A172 (cell line): Measurements from ENCODE around the gene TAPBPL. TPM values are rescaled to one million over a fixed set of nuclear protein-coding genes. Genes with fewer than 3 reads are reported as not detected.
"Not testable (repeated sequence)": the region's sequence is repeated elsewhere in the genome, so short reads cannot be mapped to it uniquely, and the experiment has no call there.

Source experiments
- DNase-seq: peaks from one replicate; pipeline ENCODE4 v3.0.0-alpha.2; 2015; ENCODE audit warnings: low spot score
- total RNA-seq: library from RNA; depleted of rRNA; stranded (reverse); fragments of >200 nt; shearing (Covaris generic); gene quantifications from 2 replicates; pipeline ENCODE4 v1.2.3, GENCODE V29; 2014; rRNA removed

TAPBPL gene, protein sequence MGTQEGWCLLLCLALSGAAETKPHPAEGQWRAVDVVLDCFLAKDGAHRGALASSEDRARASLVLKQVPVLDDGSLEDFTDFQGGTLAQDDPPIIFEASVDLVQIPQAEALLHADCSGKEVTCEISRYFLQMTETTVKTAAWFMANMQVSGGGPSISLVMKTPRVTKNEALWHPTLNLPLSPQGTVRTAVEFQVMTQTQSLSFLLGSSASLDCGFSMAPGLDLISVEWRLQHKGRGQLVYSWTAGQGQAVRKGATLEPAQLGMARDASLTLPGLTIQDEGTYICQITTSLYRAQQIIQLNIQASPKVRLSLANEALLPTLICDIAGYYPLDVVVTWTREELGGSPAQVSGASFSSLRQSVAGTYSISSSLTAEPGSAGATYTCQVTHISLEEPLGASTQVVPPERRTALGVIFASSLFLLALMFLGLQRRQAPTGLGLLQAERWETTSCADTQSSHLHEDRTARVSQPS
- total RNA-seq, result 2.6 and 3.4 TPM in 2 replicates

DNA sequence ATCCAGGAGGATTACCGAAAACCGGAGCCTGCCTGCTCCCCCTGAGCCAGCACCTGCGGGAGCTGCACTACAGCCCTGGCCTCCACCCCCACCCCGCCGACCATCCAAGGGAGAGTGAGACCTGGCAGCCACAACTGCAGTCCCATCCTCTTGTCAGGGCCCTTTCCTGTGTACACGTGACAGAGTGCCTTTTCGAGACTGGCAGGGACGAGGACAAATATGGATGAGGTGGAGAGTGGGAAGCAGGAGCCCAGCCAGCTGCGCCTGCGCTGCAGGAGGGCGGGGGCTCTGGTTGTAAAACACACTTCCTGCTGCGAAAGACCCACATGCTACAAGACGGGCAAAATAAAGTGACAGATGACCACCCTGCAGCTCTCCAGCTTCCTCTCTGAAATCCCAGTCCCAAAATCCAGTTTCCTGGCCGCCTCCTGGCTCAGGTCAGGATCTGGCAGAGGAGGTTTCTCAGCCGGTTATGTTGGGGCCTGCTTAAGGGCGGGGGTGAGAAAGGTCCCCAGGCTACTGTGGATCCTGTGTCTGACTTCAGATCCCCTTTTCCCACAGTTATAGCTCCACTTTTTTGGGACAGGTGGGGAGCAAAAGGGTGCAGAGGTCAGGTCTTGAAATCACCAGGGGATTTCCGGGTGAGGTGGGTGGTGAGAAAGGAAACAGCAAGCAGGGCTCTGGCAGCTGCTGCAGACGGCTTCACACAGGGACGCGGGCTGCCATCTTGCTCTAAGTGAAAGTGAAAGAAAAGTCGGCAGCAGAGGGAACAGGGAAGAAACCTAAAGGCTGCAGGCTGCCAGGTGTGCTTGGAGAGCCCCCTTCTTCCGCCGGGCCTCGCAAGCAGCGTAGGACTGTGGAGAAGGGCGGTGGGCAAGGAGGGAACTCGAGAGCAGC, at the start of gene TAPBPL:
TSS of gene TAPBPL (plus strand) at position 695 of the 897 bp plus-strand sequence. CDS start 207 bp downstream, outside the sequence.
- peak; percentile 67 for DNase-seq

DNA sequence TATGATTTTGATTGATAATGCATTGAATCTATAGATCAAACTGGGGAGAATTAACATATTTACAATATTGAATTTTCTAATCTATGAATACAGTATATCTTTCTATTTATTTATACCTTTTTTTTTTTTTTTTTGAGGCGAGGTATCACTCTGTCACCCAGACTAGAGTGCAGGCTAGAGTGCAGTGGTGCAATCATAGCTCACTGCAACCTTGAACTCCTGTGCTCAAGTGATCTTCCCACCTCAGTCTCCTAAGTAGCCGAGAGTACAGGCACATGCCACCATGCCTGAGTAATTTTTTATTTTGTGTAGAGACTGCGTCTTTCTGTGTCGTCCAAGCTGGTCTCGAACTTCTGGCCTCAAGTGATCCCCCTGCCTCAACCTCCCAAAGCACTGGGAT, 47.5 kb upstream of the TAPBPL start:
- DNase-seq, result no peak

DNA sequence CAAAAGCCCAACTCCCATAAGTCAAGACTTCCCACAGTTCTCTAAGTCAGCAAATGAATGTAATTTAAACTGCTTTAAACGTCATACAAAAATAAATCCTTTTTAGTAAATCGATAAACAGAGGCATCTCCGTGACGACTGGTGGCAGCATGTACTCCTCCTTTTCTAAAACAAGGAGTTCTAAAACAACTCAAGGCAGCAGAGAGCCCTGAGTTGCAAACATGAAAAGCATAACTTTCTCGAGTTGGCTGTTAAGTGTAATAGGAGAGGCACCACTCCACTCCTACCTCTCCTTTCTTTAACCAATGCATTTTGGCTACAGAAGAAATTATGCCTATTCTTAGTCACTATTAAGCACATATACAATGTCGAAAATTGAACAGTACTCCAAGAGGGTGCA, 45.9 kb upstream of the TAPBPL start:
- no peak for DNase-seq

DNA sequence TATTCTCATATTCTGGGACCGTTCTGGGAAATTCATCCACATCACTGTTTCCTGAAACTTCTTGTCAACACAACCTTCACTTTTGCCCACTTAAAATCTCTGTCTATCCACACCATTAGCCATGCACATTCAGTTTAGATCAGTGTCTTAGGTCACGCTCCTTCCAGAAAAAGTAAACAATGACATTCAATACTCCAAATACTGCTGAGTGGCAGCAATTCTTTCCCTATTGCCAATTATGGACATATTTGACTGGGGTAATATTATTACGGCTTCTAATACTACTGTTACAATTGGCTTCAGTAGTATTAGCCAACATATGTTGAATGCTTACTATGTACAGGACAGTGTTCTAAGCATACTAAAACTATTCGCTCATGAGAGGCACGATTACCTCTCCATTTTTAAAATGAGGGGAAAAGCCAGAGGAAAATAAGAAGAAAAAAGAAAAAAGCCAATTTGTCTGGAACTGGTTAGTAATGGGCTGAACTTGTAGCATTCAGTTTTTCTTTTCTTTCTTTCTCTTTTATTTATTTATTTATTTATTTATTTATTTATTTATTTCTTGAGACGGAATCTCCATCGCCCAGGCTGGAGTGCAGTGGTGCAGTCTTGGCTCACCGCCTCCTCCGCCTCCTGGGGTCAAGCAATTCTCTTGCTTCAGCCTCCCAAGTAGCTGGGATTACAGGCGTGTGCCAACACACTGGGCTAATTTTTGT, 44.4 kb upstream of the TAPBPL start:
- DNase-seq, result no peak

DNA sequence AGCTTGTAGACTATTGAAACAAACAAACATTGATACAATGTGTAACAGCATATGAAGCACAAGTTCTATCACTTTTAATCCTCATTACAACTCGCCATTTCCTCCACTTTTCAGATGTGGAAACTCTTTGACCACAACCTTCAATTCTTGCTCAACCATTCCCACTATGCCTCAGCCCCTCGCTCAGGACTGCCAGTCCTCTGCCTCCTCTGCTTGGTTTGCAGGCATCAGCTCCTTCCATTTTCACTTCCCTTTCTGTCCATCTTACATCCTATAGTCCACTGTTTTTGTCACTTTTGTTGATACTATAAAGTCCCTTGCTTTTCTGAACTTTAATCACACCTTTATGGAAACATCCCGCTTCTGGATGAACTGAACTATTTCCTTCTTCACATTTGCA, 35.2 kb upstream of the TAPBPL start:
- no peak for DNase-seq

DNA sequence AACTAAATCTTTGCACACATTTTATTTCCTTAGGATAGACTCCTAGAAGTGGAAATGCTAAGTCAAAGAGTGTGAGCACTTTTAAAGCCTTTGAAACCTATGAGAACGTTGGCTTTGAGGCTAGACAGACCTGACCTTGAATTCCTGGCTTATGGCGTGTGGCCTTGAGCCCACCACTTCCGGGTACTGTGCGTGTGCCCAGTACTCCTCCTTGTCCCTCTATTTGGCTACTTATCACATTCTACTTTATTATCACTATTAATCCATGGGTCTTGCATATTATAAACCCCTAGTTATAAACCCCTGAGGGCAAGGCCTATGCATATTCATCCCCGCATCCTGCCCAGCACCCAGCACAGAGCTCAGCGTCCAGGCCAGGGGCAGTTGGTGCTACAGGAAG, 33.0 kb upstream of the TAPBPL start:
- no peak for DNase-seq

DNA sequence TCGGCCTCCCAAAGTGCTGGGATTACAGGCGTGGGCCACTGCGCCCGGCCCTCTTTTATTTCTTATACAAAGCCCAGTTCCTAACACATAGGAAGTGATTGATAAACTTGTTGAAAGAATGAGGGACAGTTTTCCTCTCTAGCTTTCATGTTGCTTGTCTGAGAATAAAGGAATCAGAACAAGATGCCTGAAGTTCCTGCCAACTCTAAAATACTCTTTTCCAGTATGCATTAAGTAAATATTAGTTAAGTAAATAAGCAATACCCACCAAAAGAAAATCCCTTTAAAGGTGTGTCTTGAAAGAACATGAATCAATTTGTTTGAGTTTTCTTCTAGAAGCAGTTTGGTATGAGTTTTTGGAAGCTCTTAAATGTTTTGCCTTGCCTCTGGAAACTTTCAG, 31.5 kb upstream of the TAPBPL start:
- DNase-seq, result no peak

DNA sequence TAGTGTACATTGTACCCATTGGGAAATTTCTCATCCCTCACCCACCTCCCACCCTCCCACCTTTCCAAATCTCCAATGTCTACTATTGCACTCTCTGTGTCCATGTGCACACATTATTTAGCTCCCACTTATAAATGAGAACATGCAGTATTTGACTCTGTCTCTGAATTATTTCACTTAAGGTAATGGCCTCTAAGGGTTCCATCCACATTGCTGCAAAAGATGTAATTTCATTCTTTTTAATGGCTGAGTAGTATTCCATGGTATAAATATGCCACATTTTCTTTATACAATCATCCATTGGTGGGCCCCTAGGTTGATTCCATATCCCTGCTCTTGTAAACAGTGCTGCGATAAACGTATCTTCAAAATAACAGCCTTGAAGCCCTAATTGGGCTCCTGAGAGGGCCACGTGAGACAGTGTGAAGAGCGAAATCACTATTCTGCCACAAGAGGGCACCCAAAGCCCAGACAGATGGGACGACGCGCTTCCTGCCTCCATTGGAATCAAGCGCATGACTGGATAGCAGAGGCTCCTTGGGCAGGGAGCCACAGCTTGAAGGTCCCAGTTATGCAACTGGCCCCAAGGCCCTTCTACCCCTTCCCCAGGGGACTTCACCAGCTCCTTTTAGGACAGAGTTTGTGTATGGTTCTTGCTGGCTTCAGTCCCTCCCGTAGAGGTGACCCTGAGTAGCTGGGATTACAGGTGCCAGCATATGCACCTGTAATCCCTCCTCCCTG, 28.4 kb upstream of the TAPBPL start:
- peak; percentile 84 for DNase-seq

DNA sequence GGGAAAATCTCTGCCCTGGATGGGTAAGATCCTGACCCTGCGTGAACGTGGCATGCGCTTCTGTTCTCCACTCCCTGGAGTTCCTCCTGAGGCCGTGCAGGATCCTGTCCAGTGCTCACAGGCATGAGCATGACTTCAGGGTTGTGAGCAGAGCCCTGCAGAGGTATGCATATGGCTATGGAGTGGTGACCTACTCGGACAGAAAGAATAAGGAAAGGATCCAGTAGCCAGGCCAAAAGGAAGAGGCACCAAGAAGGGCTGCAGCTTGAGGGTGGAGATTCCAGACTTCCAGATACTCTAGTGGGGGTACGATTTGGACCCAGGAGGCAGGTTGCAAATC, 27.9 kb upstream of the TAPBPL start:
- DNase-seq, result no peak

DNA sequence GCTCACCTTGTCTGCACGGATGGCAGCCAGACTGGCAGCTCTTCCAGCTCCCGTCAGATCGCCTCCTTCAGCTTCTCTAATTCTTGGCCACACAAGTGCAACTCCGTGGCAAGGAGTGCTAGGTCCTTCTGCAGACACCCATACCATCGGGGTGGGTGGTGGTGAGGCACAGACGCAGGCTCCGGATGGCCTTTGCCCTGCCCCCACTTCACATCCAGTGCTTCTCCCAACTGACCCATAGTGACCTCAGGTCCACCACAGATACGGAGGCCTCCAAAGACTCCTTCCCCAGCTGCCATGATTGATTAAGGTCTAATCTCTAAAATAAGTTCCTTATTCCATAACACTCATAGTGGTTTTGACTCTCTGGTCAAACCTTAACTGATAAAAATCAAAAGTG, 27.0 kb upstream of the TAPBPL start:
- DNase-seq, result no peak

DNA sequence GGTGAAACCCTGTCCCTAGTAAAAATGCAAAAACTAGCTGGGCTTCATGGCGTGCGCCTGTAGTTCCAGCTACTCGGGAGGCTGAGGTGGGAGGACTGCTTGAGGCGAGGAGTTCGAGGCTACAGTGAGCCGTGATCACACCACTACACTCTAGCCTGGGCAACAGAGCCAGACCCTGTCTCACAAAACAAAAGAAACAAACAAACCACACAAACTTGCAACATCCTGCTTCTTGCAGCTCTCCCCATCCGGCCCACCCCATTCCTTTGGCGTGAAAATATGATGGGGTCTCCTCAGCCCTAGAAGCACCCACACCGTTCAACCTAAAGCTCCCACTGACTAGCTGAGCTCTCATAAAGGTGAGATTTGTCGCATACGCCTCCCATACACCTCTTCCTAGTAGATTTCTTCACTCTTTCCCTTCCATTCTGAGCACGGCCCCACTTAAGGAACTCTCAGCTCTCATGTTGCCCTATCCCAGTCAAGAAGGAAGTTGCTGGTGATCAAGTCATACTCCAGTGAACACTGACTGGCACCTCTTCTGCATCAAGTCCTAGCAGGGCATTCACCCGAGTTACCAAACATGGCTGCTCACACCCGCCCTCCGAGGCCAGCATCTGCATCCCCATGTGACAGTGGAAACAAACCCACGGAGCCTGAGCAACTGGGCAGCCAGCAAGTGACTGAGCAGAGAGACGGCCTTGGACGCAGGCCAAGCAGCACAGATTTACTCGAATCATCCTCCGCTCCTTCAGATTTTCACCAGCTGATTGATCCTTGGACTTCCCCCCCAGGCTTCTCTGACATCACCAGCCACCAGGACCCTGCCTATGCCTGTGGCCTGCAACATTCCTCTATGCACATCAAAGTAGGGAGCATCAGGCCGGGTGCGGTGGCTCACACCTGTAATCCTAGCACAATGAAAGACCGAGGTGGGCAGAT, 26.0 kb upstream of the TAPBPL start:
- DNase-seq, result no peak

DNA sequence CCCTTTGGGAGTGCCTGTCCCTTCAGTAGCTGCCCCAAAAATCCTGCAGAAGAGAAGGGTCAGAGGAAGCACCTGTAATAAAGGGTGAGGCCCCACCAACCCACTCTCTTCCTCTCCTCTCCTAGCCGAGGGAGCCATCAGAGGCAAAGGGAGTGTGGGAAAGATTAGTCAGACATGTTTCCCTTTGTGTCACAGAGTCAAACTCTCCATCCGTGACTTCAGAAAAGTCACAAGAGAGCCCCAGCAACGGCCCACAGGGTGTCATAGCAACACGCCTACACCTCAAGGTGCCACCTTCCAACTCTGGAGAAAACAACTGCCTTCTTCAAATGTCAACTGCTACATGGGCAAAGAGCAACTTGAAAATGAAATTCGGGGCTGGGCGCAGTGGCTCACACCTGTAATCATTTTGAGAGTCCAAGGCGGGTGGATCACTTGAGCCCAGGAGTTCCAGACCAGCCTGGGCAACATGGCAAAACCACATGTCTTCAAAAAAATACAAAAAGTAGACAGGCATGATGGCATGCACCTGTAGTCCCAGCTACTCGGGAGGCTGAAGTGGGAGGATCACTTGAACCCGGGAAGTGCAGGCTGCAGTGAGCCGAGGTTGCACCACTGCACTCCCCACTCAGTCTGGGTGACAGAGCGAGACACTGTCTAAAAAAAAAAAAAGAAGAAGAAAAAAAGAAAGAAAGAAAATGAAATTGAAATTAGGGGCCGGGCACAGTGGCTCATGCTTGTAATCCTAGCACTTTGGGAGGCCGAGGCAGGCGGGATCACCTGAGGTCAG, 24.8 kb upstream of the TAPBPL start:
- DNase-seq, result no peak

DNA sequence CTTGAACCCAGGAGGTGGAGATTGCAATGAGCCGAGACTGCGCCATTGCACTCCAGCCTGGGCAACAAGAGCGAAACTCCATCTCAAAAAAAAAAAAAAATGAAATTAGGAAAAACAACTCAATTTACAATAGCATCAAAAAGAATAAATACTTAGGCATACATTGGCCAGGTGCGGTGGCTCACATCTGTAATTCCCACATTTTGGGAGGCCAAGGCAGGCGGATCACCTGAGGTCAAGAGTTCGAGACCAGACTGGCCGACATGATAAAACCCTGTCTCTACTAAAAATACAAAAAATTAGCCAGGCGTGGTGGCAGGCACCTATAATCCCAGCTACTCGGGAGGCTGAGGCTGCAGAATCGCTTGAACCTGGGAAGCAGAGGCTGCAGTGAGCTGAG, 24.0 kb upstream of the TAPBPL start:
- DNase-seq, result not testable (repeated sequence)

DNA sequence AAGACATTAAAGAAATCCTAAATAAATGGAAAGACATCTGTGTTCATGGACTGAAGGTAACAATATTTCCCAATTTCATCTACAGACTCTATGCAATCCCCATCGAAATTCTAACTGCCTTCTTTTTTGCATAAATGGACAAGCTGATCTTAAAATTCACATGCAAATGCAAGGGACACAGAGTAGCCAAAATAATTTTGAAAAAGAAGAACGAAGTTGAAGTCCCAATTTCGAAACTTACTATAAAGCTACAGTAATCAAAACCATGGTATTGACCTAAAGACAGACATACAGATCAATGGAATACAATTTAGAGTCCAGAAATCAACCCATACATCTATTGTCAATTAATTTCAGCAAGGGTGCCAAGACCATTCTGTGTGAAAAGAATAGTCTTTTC, 23.5 kb upstream of the TAPBPL start:
- DNase-seq, result no peak

DNA sequence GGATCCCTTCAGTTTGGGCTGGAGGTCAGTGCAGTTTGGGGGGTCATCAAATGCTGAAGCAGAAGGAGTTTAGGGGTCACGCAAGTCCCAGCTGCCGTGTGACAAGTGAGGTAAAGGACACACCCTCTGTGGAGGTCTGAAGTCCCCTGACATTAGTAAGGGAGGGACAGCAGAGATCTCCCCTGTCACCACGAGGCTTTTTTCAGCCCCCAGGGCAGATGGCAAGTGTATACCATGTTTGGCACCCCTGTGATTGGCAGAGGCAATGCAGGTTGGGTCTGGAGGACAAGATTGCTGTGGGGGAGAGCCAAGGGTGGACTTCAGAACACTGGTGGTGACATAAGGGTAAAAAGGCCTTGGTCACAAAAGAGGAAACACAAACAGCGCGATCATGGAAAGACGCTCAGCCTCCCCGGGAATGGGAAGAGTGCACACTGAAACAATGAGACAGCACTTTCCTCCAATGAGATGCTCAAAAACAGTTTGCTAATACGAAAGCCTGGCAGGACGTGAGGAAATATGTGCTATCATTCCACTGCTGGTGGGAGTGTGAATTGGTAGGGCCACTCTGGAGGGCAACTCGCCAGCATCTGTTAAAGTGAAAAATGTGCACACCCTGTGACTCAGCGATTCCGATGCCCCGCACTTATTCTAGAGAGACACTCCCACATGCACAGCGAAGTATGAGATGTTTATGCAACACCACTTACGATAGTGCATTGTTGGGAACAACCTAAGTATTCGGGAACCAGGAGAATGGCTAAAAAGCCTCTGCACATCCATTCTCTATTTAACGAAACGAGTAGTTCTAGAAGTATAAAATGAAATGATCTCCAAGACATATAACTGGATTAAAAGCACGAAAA, 21.5 kb upstream of the TAPBPL start:
- peak; percentile 95 for DNase-seq

DNA sequence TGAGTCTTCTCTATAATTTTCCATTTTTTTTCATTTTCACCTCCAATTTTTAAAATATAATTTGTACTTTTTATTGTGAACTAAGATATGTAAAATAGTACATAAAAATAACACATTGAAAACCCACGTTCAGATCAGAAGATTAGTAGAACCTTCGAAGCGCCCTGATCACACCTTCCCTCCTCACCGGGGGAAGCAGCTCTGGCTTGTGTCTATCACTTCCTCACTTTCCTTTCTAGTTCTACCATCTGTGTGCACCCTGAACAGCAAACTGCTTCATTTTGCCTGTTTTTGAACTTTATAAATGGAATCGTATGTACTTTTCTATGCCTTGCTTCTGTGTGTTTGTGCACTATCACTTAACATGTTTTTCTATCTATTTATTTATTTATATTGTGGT, 18.9 kb upstream of the TAPBPL start:
- DNase-seq, result no peak

DNA sequence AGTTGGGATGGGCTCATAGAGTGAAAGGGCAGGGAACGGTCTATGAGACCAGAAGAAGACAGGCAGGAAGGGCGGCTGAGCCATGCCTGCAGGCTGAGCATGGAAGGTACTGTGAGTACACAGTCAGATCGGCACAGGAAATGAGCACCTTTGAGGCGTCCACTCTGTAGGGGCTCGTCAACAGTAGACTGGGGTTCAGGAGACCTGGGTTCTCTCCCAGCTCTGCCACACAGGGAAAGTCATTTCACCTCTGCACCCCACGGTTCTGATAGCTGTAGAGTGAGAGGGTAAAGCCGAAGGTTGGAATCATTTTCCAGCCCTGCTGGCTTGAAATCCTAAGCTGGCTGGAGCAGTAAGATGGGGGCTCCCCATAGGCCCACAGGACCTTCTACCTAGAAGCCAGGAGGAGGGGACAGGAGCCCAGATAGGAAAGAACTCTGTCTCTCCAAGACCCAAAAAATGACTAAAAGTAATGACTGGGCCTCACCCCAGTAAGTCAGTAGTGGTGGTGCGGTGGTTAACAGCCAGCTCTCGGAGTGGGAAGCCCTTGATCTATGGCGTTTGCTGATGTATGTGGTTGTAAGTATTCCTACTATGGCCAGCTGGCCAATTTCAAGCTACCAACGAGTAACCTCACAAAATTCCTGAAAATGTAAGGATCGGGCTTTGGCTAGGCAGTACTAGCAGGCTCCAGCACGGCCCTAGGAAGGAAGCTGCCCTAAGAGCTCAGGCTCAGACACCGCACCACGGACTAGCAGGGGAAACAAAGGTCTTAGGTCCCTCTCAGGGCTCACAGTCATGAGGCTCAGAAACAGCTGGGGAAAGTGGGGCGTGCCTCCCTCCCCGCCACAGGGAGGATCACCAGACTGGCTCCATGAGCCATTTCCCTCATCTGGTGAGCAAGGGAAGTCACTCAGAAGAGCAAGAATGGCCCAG, 17.4 kb upstream of the TAPBPL start:
- DNase-seq, result no peak
